Upper lobe of left lung (tissue), 6 donors: ENCODE results near the gene JSRP1. TPM values are rescaled to one million over a fixed set of nuclear protein-coding genes. Genes with fewer than 3 reads are reported as not detected.

ENCODE experiments used
- ATAC-seq, 2 donors: fragments of 200-7000 bp; cut with Tn5 transposase; one replicate each; pipeline ENCODE4 v1.9.1; 2022; ENCODE audit warnings: mild to moderate bottlenecking in 2 of 2, moderate library complexity in 2 of 2; ENCODE audit not compliant: low FRiP score in 2 of 2
- DNase-seq, 2 donors: peaks; one replicate each; pipeline ENCODE4 v3.0.0-alpha.2; 2019 to 2020
- H3K27ac ChIP-seq, 4 donors: fragments of 200-600 bp; sonication (generic); one replicate each; pipeline ENCODE4 v1.5.1; 2016 to 2019
- H3K27me3 ChIP-seq, 4 donors: fragments of 200-600 bp; sonication (generic); one replicate each; pipeline ENCODE4 v1.5.1; 2017 to 2019
- H3K36me3 ChIP-seq, 4 donors: fragments of 200-600 bp; sonication (generic); one replicate each; pipeline ENCODE4 v1.5.1; 2016 to 2019
- H3K4me1 ChIP-seq, 4 donors: fragments of 200-600 bp; sonication (generic); one replicate each; pipeline ENCODE4 v1.5.1; 2018 to 2019
- H3K4me3 ChIP-seq, 4 donors: fragments of 200-600 bp; sonication (generic); one replicate each; pipeline ENCODE4 v1.5.1; 2017 to 2019; ENCODE audit warnings: mild to moderate bottlenecking in 2 of 4, moderate library complexity in 1 of 4
- H3K9me3 ChIP-seq, 4 donors: fragments of 200-600 bp; sonication (generic); one replicate each; pipeline ENCODE4 v1.5.1; 2018 to 2019
- EP300 ChIP-seq, 4 donors: sonication (generic); formaldehyde crosslinking; IDR thresholded peaks; one replicate each; pipeline ENCODE4 v1.5.1; 2017; ENCODE audit warnings: antibody characterized with exemption in 4 of 4, control low read depth in 2 of 4
- POLR2A ChIP-seq, 4 donors: fragments of 450-650 bp; IDR thresholded peaks; one replicate each; pipeline ENCODE4 v1.5.1; 2016 to 2017; ENCODE audit warnings: antibody characterized with exemption in 4 of 4, mild to moderate bottlenecking in 2 of 4
- POLR2AphosphoS5 ChIP-seq, 2 donors: sonication (generic); formaldehyde crosslinking; IDR thresholded peaks; one replicate each; pipeline ENCODE4 v1.5.1; 2017; ENCODE audit warnings: antibody characterized with exemption in 2 of 2
- WGBS, 2 donors: methylation state at CpG; one replicate each; pipeline ENCODE4 v1.1.5; 2017 to 2018; 5-methylcytosine and 5-hydroxymethylcytosine counted together
- total RNA-seq, 6 donors: library from RNA; depleted of rRNA in 4 of 6; stranded (reverse); fragments of >200 nt in 4 of 6; gene quantifications; one replicate each; pipeline versions ENCODE4 v1.1.0 to v1.2.1, GENCODE V29; 2016 to 2021
- TF ChIP-seq, protein P1 (sequence below), 6 experiments: fragments of 450-650 bp in 4 of 6; fragments of 200-600 bp in 2 of 6; sonication (generic) in 2 of 6; IDR thresholded peaks; one replicate each; pipeline ENCODE4 v1.5.1; 2016 to 2019; ENCODE audit warnings: antibody characterized with exemption in 6 of 6
- donor health status: DM: no; HTN: no; CAD: no; lungs with moderate emphysema.
- donor health status: DM: no; HTN: yes; CAD: no; lungs with severe emphysema.

Gene JSRP1
- total RNA-seq, 6 donors from 2014 or later, result 1.2 to 3.7 (median 1.7) TPM; not detected in 3

DNA sequence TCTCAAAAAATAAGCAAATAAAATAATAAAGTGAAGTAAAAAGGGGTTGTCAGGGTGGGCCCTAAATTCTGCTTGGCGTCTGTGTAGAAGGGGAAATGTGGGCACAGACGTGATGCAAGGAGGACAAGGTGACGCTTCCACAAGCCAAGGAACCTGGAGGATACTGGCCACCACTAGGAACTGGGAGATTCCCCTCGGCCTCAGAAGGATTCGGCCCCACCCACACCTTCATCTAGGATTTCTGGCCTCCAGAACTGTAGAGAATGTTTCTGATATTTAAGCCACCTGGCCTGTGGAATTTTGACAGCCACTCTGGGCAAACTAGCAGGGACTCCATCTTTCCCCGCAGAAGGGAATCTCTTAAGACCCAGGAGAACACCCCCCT is 21.2 kb downstream of the JSRP1 start:
- TF ChIP-seq, protein P1, sequence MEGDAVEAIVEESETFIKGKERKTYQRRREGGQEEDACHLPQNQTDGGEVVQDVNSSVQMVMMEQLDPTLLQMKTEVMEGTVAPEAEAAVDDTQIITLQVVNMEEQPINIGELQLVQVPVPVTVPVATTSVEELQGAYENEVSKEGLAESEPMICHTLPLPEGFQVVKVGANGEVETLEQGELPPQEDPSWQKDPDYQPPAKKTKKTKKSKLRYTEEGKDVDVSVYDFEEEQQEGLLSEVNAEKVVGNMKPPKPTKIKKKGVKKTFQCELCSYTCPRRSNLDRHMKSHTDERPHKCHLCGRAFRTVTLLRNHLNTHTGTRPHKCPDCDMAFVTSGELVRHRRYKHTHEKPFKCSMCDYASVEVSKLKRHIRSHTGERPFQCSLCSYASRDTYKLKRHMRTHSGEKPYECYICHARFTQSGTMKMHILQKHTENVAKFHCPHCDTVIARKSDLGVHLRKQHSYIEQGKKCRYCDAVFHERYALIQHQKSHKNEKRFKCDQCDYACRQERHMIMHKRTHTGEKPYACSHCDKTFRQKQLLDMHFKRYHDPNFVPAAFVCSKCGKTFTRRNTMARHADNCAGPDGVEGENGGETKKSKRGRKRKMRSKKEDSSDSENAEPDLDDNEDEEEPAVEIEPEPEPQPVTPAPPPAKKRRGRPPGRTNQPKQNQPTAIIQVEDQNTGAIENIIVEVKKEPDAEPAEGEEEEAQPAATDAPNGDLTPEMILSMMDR (IDR thresholded peaks at IDR 0.05), result no peak
- TF ChIP-seq EP300 (IDR thresholded peaks at IDR 0.05) (no peak), POLR2A (IDR thresholded peaks at IDR 0.05) (no peak), POLR2AphosphoS5 (IDR thresholded peaks at IDR 0.05) (no peak)
- ATAC-seq (no peak), DNase-seq (no peak)
- peak overlapping the region; percentile 98 to 99 (median 98) for H3K27ac ChIP-seq
- H3K36me3 ChIP-seq, result peaks cover 8 to 40% (median 31%) of the 10 kb centered on the region in 4 donors
- peak overlapping the region; percentile 77 to 97 (median 88) for H3K4me3 ChIP-seq
- H3K27me3 ChIP-seq, result no peaks in the 10 kb centered on the region
- no peaks in the 10 kb centered on the region for H3K9me3 ChIP-seq
- 41 to 56% methylated on average over 6 of the region's 6 CpGs for WGBS, 2 donors
- H3K4me1 ChIP-seq, result peaks cover 41 to 59% (median 42%) of the 10 kb centered on the region in 4 donors

DNA sequence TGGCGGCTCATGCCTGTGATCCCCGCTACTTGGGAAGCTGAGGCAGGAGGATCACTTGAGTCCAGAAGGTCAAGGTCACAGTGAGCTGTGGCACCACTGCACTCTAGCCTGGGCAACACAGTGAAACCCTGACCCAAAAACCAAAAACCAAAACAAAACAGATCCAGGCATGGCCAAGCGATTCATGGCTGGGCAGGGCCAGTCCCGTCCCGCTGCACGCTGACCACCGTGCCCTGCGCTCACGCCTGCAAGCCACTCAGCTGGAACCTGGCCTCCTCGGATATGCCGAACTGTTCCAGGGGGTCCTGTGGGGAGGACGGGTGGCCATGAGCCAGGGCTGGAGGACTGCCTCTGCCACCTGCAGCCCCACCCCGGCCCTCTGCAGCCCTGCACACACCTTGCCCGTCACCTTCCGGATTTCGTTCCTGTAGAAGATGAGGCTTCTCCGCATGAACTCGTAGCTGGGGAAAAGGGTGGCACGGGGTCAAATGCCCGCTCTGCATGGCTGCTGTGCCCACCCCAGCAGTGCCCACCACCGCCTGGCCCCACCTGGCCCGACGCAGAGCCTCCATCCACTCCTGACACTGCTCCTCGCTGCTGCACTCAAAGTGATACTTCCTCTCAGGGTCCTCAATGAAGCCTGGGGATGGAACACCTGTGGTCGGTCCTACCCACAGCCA is 22.5 kb downstream of the JSRP1 start:
- peaks cover 12 to 53% (median 44%) of the 10 kb centered on the region in 4 donors for H3K36me3 ChIP-seq
- H3K9me3 ChIP-seq, result no peaks in the 10 kb centered on the region
- no peak overlapping the region for H3K4me3 ChIP-seq
- H3K27ac ChIP-seq, result peak overlapping the region in 1 of 4 donors; percentile 9
- ATAC-seq, result no peak
- no peak for TF ChIP-seq EP300 (IDR thresholded peaks at IDR 0.05)
- TF ChIP-seq, protein P1 (IDR thresholded peaks at IDR 0.05), result no peak
- TF ChIP-seq POLR2AphosphoS5 (IDR thresholded peaks at IDR 0.05), result no peak
- no peak for TF ChIP-seq POLR2A (IDR thresholded peaks at IDR 0.05)
- peaks cover 30 to 46% (median 31%) of the 10 kb centered on the region in 4 donors for H3K4me1 ChIP-seq
- peak in 1 of 2 donors; percentile 78 for DNase-seq
- WGBS, 2 donors, result 90 to 91% methylated on average over 12 to 25 of the region's 25 CpGs
- no peaks in the 10 kb centered on the region for H3K27me3 ChIP-seq

DNA sequence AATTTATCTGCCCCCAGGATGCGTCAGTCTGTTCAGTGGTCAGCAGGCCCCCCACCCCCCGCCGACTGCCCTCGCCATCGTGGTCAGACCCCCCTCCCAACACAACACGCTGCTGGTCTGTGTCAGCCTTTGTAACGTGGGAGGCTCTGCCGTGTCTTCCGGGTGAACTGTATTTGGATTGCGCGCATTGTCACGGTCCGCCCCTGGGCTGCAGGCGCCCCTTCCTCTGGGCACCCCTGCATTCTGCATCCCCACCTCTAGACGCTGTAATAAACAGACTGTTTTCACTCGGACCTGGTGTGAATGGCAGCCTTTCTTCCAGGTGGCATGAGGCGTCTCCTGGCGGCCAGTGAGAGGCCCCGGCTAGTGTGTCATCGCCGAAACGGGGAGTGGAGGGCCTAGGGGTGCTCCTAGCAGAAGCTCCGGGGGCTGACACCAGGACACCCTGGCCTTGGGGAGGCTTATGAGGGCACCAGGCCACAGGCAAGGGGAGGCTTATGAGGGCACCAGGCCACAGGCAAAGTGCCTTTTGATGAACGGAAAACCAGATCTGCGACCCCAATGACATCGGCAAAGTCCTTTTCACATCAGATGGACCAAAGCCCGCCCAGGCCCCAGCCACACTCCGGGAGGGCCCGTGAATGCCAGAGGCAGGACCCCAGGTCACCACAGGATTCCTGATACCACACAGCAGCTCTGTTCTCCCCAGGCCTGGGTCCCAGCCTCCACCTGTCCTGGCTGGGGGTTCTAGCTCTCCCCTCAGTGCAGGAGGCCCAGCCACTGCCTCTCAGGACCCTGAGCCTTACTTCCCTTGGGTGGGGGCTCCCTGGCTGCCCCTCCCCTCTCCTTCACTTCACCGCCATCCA is 23.7 kb downstream of the JSRP1 start:
- Histone ChIP-seq H3K4me3 (no peak overlapping the region), H3K4me1 (peaks cover 18 to 34% (median 19%) of the 10 kb centered on the region in 4 donors), H3K27me3 (no peaks in the 10 kb centered on the region), H3K36me3 (peaks cover 16 to 65% (median 55%) of the 10 kb centered on the region in 4 donors), H3K27ac (peak overlapping the region in 1 of 4 donors; percentile 35), H3K9me3 (no peaks in the 10 kb centered on the region)
- ATAC-seq (no peak), DNase-seq (peak in 1 of 2 donors; percentile 72)
- 87 to 89% methylated on average over 22 to 28 of the region's 30 CpGs for WGBS, 2 donors
- no peak for TF ChIP-seq POLR2A (IDR thresholded peaks at IDR 0.05)
- no peak for TF ChIP-seq POLR2AphosphoS5 (IDR thresholded peaks at IDR 0.05)
- no peak for TF ChIP-seq EP300 (IDR thresholded peaks at IDR 0.05)

DNA sequence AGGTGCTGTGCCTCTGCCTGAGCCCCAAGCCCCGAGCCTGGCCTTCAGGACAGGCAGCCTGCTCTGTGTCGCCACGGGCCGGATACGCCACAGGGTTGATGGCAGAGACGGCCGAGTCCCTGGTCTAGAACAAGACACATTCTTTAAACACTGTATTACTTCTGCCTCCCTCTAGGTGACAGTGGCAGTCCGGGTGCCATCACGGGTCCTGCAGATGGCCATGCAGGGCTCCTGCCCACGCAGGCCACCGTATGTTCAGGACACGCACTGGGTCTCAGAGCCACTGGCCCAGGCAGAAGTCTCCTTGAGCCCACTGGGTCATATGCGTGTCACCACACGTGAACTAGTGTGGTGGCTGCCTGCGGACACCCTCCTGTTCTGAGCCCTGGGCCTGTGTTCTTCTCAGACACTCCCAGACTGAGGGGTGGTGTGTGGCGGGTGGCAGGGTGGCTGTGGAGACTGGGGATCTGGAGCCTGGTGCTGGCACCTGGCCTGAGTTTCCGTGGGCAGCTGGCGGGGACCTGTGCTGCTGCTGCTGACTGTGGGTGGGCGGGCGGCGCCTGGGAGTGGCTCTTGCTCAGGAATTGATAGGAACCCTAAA is 24.5 kb downstream of the JSRP1 start:
- Histone ChIP-seq H3K4me1 (peaks cover 14 to 27% (median 15%) of the 10 kb centered on the region in 4 donors), H3K9me3 (no peaks in the 10 kb centered on the region), H3K36me3 (peaks cover 22 to 73% (median 63%) of the 10 kb centered on the region in 4 donors), H3K27me3 (no peaks in the 10 kb centered on the region), H3K27ac (peak overlapping the region in 2 of 4 donors; percentile 10 to 22), H3K4me3 (no peak overlapping the region)
- DNase-seq, result peak in 1 of 2 donors; percentile 79
- no peak for ATAC-seq
- no peak for TF ChIP-seq POLR2A (IDR thresholded peaks at IDR 0.05)
- TF ChIP-seq, protein P1 (IDR thresholded peaks at IDR 0.05), result peak in 1 of 6 experiments; percentile 11
- 88% methylated on average over 15 of the region's 21 CpGs; no CpG with 5 or more reads in 1 of the 2 donors for WGBS, 2 donors
